Cerebellar nuclear complex (tissue), 1 donor: Measurements from ENCODE around the gene C5orf22.

ENCODE experiments used
- DNase-seq, 2 experiments: peaks; one replicate each; lab custom pipeline; 2025; lab: John Stamatoyannopoulos, UW

C5orf22 gene

GRCh38 chr5:31604644-31605043 is 72.5 kb downstream of the C5orf22 start:
- no peak for DNase-seq
